Measurements from ENCODE around the gene DYNC1I1.

The DYNC1I1 gene

DNA sequence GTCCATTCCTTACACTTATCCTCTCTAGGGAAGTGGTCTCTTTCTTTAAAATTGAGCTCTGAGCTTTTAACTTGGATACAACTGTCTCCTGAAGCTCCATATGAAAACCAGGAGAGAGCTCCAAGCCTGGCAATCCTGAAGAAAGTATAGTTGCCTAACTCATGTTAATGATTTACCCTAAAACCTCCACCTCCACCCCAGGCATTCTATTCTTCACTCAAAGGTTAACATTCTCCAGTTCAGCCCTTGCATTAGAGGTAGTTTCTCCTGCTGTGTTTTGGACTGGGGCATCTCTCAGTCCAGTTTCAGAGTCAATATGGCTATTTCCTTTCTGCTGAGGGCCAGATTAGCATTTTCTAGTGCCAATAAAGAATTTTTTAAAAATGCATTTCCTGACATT, 354.0 kb downstream of the DYNC1I1 start:
- H3K4me3 ChIP-seq (ENCODE audit: low read depth, low read length), result no peak overlapping the region

DNA sequence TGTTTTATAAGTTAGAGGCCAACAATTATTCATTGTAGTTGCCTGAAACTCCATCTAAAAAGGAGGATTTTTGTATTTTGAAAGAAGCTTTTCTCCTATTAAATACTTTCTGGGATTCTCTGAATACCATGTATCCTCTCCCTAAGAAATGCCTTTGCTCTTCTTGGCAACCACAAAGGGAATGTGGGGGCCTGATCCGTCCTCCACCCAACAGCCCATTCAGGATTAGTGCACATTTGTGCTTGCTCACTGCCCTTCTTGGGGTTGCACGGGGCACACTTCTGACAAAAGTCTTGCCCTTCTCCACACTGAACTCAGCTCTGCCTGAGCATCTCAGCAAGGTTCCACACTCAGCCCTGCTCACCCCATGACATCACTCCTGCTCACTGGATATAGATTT, 355.4 kb downstream of the DYNC1I1 start:
- no peak overlapping the region for H3K4me3 ChIP-seq (ENCODE audit: low read depth, low read length)

DNA sequence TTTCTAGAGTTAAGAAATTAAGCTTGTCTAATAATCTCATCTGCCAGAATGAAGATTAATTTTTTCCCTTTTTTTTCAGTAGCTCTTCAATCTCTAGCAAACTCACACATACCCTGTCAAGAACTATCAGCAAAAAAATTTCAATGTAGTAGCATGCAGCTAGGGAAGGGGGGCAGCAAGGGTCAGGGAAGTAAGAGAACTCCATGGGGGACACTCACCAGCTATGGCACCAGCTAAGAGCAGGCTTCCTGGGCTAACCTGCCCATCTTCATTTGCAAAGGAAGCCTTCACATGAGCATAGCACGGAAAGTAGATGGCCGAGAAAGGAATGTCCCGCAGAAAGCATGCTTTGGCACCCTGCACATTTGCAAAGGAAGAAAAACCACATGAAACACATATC, 359.2 kb downstream of the DYNC1I1 start:
- H3K4me3 ChIP-seq (ENCODE audit: low read depth, low read length), result no peak overlapping the region

DNA sequence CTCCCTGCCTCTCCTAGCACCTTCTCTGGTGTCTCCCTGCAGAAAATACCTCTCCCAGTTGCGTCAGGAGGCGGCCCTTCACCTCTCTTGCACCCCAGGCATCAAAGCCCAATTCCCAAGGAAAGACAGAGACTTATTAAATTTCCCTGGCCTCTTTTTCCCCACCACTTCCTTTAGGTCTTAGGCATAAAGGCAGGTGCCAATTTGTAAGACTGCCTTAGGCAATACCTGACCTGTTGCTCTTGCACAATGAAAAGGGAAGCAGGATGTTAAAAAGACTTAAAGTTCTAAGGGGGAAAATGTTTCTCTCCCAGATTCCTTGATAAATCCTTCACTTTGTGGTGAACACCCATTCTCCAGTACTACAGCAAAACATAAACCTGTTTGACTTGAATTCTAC, 362.9 kb downstream of the DYNC1I1 start:
- no peak overlapping the region for H3K4me3 ChIP-seq (ENCODE audit: low read depth, low read length)

DNA sequence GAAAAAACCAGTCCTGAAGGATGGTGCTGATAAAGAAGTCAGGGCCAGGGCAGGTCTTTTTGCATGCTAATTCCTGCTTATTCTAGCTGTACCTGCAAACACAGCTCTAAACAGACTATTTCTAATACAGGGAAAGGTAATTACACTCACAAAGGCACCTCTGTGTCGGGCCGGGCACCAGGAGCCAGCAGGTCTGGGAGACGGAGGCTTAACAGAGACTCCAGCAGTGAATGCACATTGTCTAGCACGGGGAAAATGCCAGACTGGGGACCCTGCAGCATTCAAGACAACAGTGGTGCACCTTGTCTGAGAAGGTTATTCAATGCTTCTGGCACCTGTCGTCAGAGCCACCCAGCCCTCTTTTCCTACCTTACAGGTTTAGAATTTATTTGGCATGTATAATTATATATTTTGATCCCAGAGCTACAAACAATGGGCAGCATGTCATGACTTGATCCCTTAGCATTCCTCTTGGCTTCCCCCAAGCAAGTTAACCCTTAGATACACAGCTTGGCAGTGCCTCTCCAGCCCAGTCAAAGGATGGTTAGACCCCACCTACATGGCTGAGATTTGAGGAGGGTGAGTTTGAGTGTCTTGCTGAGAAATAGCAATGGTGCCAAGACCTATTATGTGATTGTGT, 364.4 kb downstream of the DYNC1I1 start:
- no peak overlapping the region for H3K4me3 ChIP-seq (ENCODE audit: low read depth, low read length)

DNA sequence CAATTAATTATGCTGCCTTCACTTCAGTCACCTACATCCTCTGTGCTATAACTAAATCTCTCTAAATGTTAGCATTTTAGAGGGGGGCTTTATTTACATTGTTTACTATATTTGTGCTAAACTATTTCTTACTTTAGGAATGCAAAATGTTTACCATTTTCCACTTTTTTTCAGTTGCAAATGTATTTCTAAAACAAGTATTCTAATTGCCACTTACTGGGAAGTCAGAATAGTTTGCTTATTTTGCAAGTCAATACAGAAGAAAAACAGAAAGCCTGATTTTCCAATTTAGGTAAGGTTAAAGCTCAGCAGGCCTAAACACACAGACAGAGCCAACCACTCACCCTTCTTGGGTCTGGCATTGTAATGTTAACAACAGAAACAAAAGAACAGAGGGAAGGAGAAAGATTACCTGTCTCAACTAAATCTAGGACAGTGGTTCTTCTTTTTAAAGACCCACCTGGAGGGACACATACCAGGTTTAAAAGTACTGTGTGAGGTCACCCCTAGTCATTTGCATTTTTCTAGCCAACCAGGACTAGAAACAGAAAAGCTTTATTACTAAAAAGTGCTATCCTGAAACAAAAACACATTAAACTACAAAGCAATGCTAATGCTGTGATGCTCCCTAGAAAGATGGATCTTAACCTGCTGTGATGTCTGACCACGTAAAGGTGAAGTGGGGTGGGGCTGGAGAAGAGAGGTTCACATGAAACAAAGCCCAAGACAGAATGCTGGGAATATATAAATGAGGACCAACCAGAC, 371.3 kb downstream of the DYNC1I1 start:
- no peak overlapping the region for H3K4me3 ChIP-seq (ENCODE audit: low read depth, low read length)

- H3K4me3 ChIP-seq (ENCODE audit: low read depth, low read length), result no peak overlapping the region
These were observed 371.8 kb downstream of the DYNC1I1 start for GRCh38 chr7:96144260-96144526.

Data from iPS-11a (cell line).